Astrocyte of the hippocampus (primary cell): ENCODE data around the gene CCDC47.

ENCODE experiments used
- DNase-seq: peaks from one replicate; pipeline ENCODE4 v3.0.0; 2011; ENCODE audit warnings: low read depth, low spot score

CCDC47 gene

DNA sequence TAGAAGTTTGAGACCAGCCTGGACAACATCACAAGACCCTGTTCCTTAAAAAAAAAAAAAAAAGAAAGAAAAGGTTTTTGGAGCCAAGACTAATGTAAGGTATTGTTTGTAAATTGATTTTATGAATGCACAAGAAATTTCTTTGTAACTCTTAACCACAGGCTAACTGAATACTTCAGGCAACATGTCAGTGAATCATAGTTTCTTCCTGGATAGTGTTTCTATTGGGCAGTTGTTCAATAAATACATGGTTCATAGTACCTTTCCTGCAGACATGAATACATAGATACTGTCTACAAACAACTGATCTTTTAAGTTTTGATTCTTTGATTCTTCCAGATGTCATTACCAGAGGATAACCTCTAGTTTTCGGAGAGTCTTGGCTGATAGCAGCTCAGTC is 12.2 kb upstream of the CCDC47 start:
- DNase-seq: peak; percentile 31

- no peak for DNase-seq
Observed at GRCh38 chr17:63783522-63783921, 10.1 kb upstream of the CCDC47 start.

- no peak for DNase-seq
Observed at GRCh38 chr17:63780928-63781327, 7.5 kb upstream of the CCDC47 start.

GRCh38 chr17:63780507-63780906 is 7.1 kb upstream of the CCDC47 start:
- DNase-seq: peak; percentile 13

GRCh38 chr17:63775420-63775819 is 2.0 kb upstream of the CCDC47 start:
- peak; percentile 14 for DNase-seq

DNA sequence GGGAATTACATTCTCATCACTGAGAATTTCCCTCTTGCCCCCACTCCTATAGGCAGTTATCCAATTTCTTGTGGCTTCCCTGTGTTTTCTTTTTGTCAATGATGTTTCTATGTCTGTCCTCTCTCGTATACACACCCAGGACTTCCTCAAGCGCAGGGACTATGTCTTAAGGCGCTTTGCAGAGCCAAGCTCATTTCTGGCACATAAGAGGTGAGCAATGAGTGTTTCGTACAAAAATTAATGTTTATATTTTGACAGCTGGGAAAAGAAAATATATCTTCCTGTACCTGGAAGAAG is 1.5 kb upstream of the CCDC47 start:
- peak; percentile 27 for DNase-seq

DNA sequence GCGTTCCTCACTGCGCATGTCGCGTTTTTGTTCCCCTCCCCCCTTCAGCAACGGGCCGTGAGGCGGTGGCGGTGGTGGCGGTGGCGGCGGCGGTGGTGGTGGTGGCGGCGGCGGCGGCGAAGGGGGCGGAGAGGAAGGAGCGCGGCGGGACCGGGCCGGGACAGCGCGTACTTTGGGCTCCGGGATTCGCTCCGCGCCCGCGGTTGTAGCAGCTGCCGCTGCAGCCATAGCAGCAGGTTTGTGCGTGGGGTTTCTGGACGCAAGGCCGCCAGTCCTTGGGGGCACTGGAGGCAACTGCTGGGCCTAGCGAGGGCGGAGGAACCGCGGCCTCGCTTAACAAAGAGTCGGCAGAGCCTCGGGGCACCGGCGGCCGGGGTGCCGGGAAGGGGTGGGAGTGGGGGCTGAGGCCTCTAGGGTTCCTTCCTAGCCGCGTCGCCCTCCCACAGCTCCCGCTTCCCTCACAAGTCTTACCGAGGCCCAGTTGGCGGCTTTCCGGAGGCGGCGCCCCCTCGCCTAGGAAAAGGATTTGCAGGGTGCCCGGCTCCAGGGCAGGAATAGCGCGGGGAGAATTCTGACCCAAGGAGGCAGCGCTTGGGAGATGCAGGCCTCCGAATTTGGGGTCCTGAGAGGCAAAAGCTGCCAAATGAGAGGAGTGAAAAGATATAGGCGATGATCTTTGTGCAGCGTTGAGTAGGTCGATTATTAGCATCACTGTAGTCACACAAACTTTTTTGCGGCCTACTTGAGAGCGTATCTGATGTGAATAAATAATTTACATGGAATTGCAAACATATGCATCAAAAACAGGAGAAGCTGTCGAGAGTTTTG is 958 bp upstream of the CCDC47 start, which contains the start of gene DDX42:
TSS of gene DDX42 (plus strand) at position 30 of the 828 bp plus-strand sequence. CDS start 12,880 bp downstream, outside the sequence.
- peak; percentile 77 for DNase-seq

DNA sequence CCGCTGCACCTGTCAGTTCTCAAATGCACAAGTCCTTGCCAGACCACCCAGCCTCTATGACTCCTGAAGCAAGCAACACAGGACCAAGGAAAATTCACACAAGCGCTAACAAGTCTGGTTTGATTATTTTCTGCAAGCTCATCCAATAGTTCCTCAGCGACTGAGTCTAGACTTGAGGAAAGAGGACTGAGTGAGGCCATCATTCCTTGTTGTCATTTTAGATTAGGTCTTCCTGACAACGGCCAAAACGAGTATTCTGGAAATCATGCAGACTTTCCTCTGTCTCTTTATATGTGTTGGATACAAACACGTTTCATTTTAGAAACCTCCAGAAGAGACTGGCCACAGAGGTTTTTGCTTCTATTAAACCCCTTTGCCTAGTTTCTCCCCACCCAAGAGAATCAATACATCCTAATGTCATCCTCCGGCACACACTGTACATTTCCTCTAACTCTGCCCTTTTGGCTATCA is 561 bp downstream of the CCDC47 start:
- DNase-seq: peak; percentile 43

- peak; percentile 20 for DNase-seq
Observed at GRCh38 chr17:63768433-63768832, 5.0 kb downstream of the CCDC47 start.

- no peak for DNase-seq
Observed at GRCh38 chr17:63766754-63767153, 6.6 kb downstream of the CCDC47 start.

DNA sequence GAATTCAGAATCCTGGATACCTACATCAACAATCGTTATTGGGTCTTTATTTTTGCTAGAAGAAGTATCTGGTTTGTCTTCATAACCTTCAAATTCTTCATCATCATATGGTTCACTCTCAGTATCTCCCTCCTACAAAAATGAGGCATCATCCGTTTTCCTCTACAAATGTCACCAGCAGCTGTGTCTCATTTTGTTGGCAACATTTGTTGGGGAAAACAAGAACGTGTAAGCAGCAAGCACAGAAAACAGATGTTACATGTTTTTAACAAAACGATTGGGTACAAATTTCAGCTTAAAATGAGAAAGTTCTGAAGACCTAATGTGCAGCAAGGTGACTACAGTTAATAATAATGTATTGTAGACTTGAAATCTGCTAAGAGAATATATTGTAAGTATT is 8.7 kb downstream of the CCDC47 start:
- no peak for DNase-seq

GRCh38 chr17:63762161-63763078 is 11.0 kb downstream of the CCDC47 start:
- DNase-seq: no peak

DNA sequence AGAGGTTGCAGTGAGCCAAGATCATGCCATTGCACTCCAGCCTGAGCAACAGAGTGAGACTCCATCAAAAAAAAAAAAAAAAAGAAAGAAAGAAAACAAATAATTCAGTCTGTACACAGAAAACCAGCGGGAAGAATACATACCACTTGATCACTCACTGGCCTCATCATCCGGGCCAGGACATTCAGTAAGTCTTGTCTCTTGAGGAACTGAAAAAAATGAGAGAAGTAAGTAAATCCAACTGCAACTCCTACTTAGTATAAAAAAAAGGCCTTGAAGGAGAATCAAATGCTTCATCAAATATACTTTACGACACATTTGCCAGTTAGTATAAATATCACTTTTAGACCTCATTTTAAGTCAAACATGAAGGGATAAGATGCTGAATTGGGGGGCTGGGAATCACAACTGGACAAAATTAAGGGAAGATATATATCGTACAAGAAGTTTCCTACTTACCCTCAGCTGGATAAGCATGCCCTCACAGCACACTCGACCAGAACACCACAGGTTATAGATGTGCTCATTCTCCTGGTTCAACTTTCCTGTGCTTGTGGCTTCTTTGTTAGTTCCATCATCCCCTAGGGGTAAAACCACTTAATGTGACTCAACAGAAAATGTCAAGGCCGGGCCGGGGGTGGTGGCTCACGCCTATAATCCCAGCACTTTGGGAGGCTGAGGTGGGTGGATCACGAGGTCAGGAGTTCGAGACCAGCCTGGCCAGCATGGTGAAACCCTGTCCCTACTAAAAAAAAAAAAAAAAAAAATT is 12.4 kb downstream of the CCDC47 start:
- no peak for DNase-seq

DNA sequence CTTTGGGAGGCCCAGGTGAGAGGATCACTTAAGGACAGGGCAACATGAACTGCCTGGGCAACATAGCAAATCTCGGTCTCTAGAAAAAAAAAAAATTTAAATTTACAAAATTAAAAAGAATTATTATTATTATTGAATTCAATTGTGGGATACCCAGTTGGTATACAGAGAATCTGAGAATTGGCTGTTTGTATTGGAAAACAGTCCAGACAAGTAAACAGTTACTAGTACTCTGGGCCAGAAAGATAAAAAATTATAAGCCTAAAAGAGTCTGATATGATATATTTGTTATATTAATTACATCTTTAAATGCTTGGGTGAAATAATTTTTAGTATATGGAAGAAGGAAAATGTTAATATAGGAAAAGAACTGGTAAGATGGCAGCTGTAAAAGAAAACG is 15.0 kb downstream of the CCDC47 start:
- DNase-seq: no peak

DNA sequence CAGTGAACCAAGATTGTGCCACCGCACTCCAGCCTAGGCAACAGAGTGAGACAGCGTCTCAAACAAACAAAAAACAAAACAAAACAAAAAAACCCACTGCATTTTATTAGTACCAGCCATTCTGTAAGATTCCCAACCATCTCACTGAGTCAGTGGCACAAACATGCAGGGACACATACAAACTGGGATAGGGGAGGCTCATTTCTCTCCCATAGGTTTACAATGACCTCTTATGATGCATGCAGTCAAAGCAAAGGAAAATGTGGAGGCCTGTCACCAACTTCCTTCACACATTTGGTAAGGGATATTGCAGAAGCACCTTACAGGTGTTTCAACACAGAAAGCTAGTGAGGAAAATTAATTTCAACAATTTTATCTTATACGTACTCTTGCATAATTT is 19.4 kb downstream of the CCDC47 start:
- DNase-seq: no peak

DNA sequence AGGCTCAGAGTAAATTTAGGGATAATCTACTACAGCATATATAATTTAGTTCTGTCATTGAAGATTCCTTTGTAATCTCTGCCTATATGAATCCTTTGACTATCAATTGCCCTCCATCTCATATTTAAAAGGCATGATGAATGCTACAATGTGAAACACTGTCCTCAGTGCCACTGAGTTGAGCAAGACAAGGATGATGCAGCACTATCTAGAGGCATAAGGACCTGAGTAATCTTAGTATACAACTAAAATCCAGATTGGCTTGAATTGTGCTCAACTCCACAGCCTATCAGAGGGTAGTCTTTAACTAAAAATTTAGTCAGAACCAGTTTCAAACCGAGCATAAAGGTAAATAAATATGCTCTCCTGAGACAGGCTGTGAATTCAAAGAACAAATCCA is 20.2 kb downstream of the CCDC47 start:
- no peak for DNase-seq

DNA sequence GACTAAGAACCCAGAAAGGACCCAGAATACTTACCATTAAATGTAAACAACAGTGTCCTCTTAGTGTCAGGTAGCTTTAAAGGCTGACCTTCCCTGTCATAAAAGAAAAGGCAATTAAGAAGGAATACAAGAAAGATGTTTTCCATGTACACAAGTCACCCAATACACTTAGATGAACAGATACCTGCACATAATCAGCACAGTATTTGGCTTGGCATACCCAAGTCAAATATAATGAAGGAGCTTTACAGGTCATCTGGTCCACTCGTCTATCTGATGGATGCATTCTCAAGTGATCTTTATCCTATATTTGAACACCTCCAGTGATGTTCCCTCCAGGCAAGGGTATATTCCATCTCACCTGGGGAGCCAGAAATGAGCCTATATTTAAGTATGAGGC is 20.7 kb downstream of the CCDC47 start:
- DNase-seq: no peak

DNA sequence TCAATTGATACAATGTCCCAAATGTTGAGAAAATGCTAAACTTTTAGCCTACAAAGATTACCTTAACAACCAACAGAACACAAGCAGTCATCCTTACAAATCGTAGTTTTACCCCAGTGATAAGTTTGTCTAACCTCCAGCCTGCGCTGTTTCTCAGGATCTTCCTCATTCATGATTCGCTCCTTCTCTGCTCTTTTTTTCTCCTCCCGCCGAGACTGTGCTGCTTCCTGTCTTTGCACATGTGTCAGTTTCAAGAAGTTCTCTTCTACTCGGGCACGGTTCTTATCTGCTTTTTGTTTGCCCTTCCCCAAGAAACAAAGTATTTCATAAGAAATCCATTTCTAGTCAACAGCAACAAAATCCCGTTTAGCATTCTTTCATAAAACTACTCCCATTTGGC is 21.6 kb downstream of the CCDC47 start:
- DNase-seq: no peak

DNA sequence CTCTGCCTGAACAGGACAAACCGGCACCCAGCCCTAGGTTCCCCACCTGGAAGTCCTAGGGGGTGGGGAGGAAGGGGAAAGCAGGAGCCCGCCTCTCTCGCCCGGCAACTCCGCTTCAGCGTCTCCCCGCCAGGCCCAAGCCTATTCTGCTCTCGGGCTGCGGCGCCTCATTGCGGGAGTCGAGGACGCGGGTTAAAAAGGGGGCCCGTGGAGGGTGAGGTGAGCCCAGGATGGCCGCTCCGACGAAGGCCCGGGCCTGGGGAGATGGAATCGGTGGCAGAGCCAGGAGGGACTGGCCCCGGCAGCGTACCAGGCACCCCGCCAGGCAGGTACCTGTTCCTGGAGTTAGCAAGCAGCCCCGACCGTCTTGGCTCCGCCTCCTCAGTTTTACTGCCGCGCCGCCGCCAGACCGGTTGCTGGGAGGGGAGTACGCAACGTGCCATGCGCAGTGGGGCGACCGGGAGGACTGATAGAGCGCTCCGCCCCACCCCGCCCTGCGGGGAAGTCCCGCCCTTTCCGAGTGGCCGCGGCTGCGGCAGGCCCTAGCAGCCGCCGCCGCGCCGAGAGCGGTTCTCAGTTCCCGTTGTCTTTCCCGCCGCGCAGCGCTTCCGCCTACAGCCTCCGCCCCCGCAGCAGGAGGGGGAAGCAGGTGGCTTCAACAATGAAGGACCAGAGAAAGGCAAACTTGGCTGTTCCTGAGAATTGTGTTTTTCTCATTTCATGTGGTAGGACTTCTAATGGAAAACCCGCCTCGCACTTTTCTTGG is 31.8 kb downstream of the CCDC47 start, which contains the start of gene STRADA:
TSS of gene STRADA (minus strand) at position 392 of the 766 bp plus-strand sequence. CDS start 13,430 bp downstream, outside the sequence.
- peak; percentile 99 for DNase-seq

GRCh38 chr17:63741143-63741407 is 32.3 kb downstream of the CCDC47 start:
- no peak for DNase-seq

DNA sequence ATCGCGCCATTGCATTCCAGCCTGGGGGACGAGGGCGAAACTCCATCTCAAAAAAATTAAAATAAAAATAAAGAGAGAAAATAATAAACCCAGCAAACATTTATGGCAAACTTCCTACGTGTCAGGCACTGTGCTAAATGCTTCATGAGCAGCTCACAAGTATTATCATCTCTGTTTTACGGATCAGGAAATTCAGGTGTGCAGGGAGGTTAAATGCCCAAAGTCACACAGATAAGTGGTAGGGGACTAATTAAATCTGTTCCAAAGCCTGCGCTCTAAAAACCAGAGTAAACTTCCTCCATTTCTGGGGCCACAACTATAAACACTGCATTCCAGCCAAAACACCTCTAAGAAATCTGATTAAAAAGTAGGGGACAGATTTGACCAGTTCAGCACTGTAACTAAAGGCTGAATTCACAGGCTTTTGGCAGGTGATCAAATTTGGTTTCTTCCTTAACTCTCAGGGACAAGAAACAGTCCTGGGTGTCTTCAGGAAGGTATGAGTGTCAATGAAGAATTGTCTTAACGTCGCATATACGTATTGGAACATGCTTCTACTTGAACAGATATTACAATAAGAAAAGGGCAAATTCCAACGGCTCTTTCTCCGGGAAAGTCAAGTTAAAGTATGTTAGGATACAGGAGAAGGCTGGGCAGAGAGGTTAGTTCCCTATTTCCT is 32.8 kb downstream of the CCDC47 start:
- DNase-seq: peak; percentile 21
